ENCODE data around the gene CD3G.

CD3G gene

GRCh38 chr11:118311518-118311917 is 32.6 kb upstream of the CD3G start:
- no peak for FAIRE-seq
- no peak for TF ChIP-seq POLR2A (IDR thresholded peaks at IDR 0.05; ENCODE audit: low read depth, low read length)
- TF ChIP-seq POLR2AphosphoS5 (IDR thresholded peaks at IDR 0.05; ENCODE audit: low read depth, low read length) = no peak
- no peak for TF ChIP-seq TAF1 (IDR thresholded peaks at IDR 0.05; ENCODE audit: borderline replicate concordance, low read depth, low read length)
- DNase-seq (ENCODE audit: insufficient read length) = no peak

- DNase-seq (ENCODE audit: insufficient read length) = no peak
- TF ChIP-seq POLR2A (IDR thresholded peaks at IDR 0.05; ENCODE audit: low read depth, low read length) (no peak), POLR2AphosphoS5 (IDR thresholded peaks at IDR 0.05; ENCODE audit: low read depth, low read length) (no peak), TAF1 (IDR thresholded peaks at IDR 0.05; ENCODE audit: borderline replicate concordance, low read depth, low read length) (no peak)
- no peak for FAIRE-seq
Measured at GRCh38 chr11:118312328-118312727, 31.8 kb upstream of the CD3G start.

- FAIRE-seq = no peak
- no peak for DNase-seq (ENCODE audit: insufficient read length)
- TF ChIP-seq POLR2A (IDR thresholded peaks at IDR 0.05; ENCODE audit: low read depth, low read length) (no peak), POLR2AphosphoS5 (IDR thresholded peaks at IDR 0.05; ENCODE audit: low read depth, low read length) (no peak), TAF1 (IDR thresholded peaks at IDR 0.05; ENCODE audit: borderline replicate concordance, low read depth, low read length) (no peak)
Measured at GRCh38 chr11:118313242-118313641, 30.9 kb upstream of the CD3G start.

GRCh38 chr11:118314988-118315411 is 29.1 kb upstream of the CD3G start:
- no peak for DNase-seq (ENCODE audit: insufficient read length)
- TF ChIP-seq POLR2AphosphoS5 (IDR thresholded peaks at IDR 0.05; ENCODE audit: low read depth, low read length) (no peak), TAF1 (IDR thresholded peaks at IDR 0.05; ENCODE audit: borderline replicate concordance, low read depth, low read length) (no peak), POLR2A (IDR thresholded peaks at IDR 0.05; ENCODE audit: low read depth, low read length) (no peak)
- FAIRE-seq = no peak

GRCh38 chr11:118318124-118318523 is 26.0 kb upstream of the CD3G start:
- FAIRE-seq = no peak
- no peak for TF ChIP-seq TAF1 (IDR thresholded peaks at IDR 0.05; ENCODE audit: borderline replicate concordance, low read depth, low read length)
- TF ChIP-seq POLR2AphosphoS5 (IDR thresholded peaks at IDR 0.05; ENCODE audit: low read depth, low read length) = no peak
- no peak for TF ChIP-seq POLR2A (IDR thresholded peaks at IDR 0.05; ENCODE audit: low read depth, low read length)
- DNase-seq (ENCODE audit: insufficient read length) = no peak

GRCh38 chr11:118318581-118319336 is 25.4 kb upstream of the CD3G start:
- DNase-seq (ENCODE audit: insufficient read length) = no peak
- FAIRE-seq = no peak
- no peak for TF ChIP-seq TAF1 (IDR thresholded peaks at IDR 0.05; ENCODE audit: borderline replicate concordance, low read depth, low read length)
- TF ChIP-seq POLR2A (IDR thresholded peaks at IDR 0.05; ENCODE audit: low read depth, low read length) = no peak
- TF ChIP-seq POLR2AphosphoS5 (IDR thresholded peaks at IDR 0.05; ENCODE audit: low read depth, low read length) = no peak

GRCh38 chr11:118319337-118319707 is 24.8 kb upstream of the CD3G start:
- DNase-seq (ENCODE audit: insufficient read length) (no peak), FAIRE-seq (no peak)
- TF ChIP-seq POLR2A (IDR thresholded peaks at IDR 0.05; ENCODE audit: low read depth, low read length) (no peak), POLR2AphosphoS5 (IDR thresholded peaks at IDR 0.05; ENCODE audit: low read depth, low read length) (no peak), TAF1 (IDR thresholded peaks at IDR 0.05; ENCODE audit: borderline replicate concordance, low read depth, low read length) (no peak)

GRCh38 chr11:118320515-118320914 is 23.6 kb upstream of the CD3G start:
- DNase-seq (ENCODE audit: insufficient read length) (no peak), FAIRE-seq (no peak)
- TF ChIP-seq TAF1 (IDR thresholded peaks at IDR 0.05; ENCODE audit: borderline replicate concordance, low read depth, low read length) = no peak
- no peak for TF ChIP-seq POLR2A (IDR thresholded peaks at IDR 0.05; ENCODE audit: low read depth, low read length)
- no peak for TF ChIP-seq POLR2AphosphoS5 (IDR thresholded peaks at IDR 0.05; ENCODE audit: low read depth, low read length)

GRCh38 chr11:118321386-118322082 is 22.6 kb upstream of the CD3G start:
- DNase-seq (ENCODE audit: insufficient read length) = no peak
- TF ChIP-seq TAF1 (IDR thresholded peaks at IDR 0.05; ENCODE audit: borderline replicate concordance, low read depth, low read length) (no peak), POLR2A (IDR thresholded peaks at IDR 0.05; ENCODE audit: low read depth, low read length) (no peak), POLR2AphosphoS5 (IDR thresholded peaks at IDR 0.05; ENCODE audit: low read depth, low read length) (no peak)
- no peak for FAIRE-seq

- DNase-seq (ENCODE audit: insufficient read length) (no peak), FAIRE-seq (no peak)
- TF ChIP-seq POLR2A (IDR thresholded peaks at IDR 0.05; ENCODE audit: low read depth, low read length) (no peak), POLR2AphosphoS5 (IDR thresholded peaks at IDR 0.05; ENCODE audit: low read depth, low read length) (no peak), TAF1 (IDR thresholded peaks at IDR 0.05; ENCODE audit: borderline replicate concordance, low read depth, low read length) (no peak)
Measured at GRCh38 chr11:118322721-118323120, 21.4 kb upstream of the CD3G start.

GRCh38 chr11:118325283-118325682 is 18.9 kb upstream of the CD3G start:
- no peak for FAIRE-seq
- no peak for TF ChIP-seq POLR2A (IDR thresholded peaks at IDR 0.05; ENCODE audit: low read depth, low read length)
- TF ChIP-seq POLR2AphosphoS5 (IDR thresholded peaks at IDR 0.05; ENCODE audit: low read depth, low read length) = no peak
- no peak for TF ChIP-seq TAF1 (IDR thresholded peaks at IDR 0.05; ENCODE audit: borderline replicate concordance, low read depth, low read length)

GRCh38 chr11:118328745-118329144 is 15.4 kb upstream of the CD3G start:
- no peak for DNase-seq (ENCODE audit: insufficient read length)
- FAIRE-seq = no peak
- TF ChIP-seq POLR2AphosphoS5 (IDR thresholded peaks at IDR 0.05; ENCODE audit: low read depth, low read length) = no peak
- TF ChIP-seq POLR2A (IDR thresholded peaks at IDR 0.05; ENCODE audit: low read depth, low read length) = no peak
- TF ChIP-seq TAF1 (IDR thresholded peaks at IDR 0.05; ENCODE audit: borderline replicate concordance, low read depth, low read length) = no peak

More at GRCh38 chr11:118325283-118325682, 18.9 kb upstream of the CD3G start:
- DNase-seq (ENCODE audit: insufficient read length) = no peak

Measured in GM12892 (cell line).